SK-N-SH treated with all-trans-retinoic acid at 6 μM for 48 hours (cell line): Measurements from ENCODE around the gene ASB6.

Source experiments
- ATAC-seq: fragments of 200-7000 bp; cut with Tn5 transposase; 3 replicates; pipeline ENCODE4 v1.9.1; 2020; ENCODE audit warnings: mild to moderate bottlenecking, moderate library complexity
- ARNTL ChIP-seq: fragments of 450-650 bp; formaldehyde crosslinking; IDR thresholded peaks from 2 replicates; pipeline ENCODE4 v1.5.0; 2020; ENCODE audit warnings: low read depth, mild to moderate bottlenecking, moderate library complexity, borderline replicate concordance
- CSDC2 ChIP-seq: fragments of 250-450 bp; sonication (Bioruptor Pico); IDR thresholded peaks from 2 replicates; pipeline ENCODE4 v1.5.0; 2020; ENCODE audit warnings: mild to moderate bottlenecking, moderate library complexity
- CSRNP3 ChIP-seq: fragments of 250-450 bp; sonication (Bioruptor Pico); IDR thresholded peaks from 2 replicates; pipeline ENCODE4 v1.5.1; 2021; ENCODE audit warnings: mild to moderate bottlenecking, moderate library complexity
- ESRRG ChIP-seq: fragments of 250-450 bp; sonication (Bioruptor Pico); IDR thresholded peaks from 2 replicates; pipeline ENCODE4 v1.6.1; 2021; ENCODE audit warnings: mild to moderate bottlenecking
- GLIS3 ChIP-seq: fragments of 250-450 bp; sonication (Bioruptor Pico); IDR thresholded peaks from 2 replicates; pipeline ENCODE4 v1.5.0; 2020; ENCODE audit warnings: mild to moderate bottlenecking, moderate library complexity
- ISL1 ChIP-seq: fragments of 250-450 bp; sonication (Bioruptor Pico); IDR thresholded peaks from 2 replicates; pipeline ENCODE4 v2.1.2; 2022; ENCODE audit warnings: mild to moderate bottlenecking, moderate library complexity
- OSR1 ChIP-seq: fragments of 250-450 bp; sonication (Bioruptor Pico); IDR thresholded peaks from 2 replicates; pipeline ENCODE4 v1.8.0; 2022; ENCODE audit warnings: moderate library complexity, mild to moderate bottlenecking, inconsistent platforms
- POU6F1 ChIP-seq: fragments of 250-450 bp; sonication (Bioruptor Pico); IDR thresholded peaks from 2 replicates; pipeline ENCODE4 v1.8.0; 2021; ENCODE audit warnings: low read depth, mild to moderate bottlenecking, moderate library complexity, borderline replicate concordance
- PPARA ChIP-seq: fragments of 250-450 bp; sonication (Bioruptor Pico); IDR thresholded peaks from 2 replicates; pipeline ENCODE4 v1.5.0; 2020; ENCODE audit warnings: mild to moderate bottlenecking, borderline replicate concordance
- RARB ChIP-seq: fragments of 250-450 bp; sonication (Bioruptor Pico); IDR thresholded peaks from 2 replicates; pipeline ENCODE4 v1.8.0; 2021; ENCODE audit warnings: mild to moderate bottlenecking, moderate library complexity
- TCF4 ChIP-seq: fragments of 250-450 bp; sonication (Bioruptor Pico); IDR thresholded peaks from 2 replicates; pipeline ENCODE4 v1.8.0; 2021; ENCODE audit warnings: mild to moderate bottlenecking, moderate library complexity, borderline replicate concordance
- TOX ChIP-seq: fragments of 250-450 bp; sonication (Bioruptor Pico); IDR thresholded peaks from 2 replicates; pipeline ENCODE4 v1.8.0; 2021; ENCODE audit warnings: mild to moderate bottlenecking, moderate library complexity, borderline replicate concordance
- ZFP3 ChIP-seq: fragments of 250-450 bp; sonication (Bioruptor Pico); IDR thresholded peaks from 2 replicates; pipeline ENCODE4 v1.5.0; 2020; ENCODE audit warnings: mild to moderate bottlenecking, moderate library complexity
- ZFP30 ChIP-seq: fragments of 450-650 bp; formaldehyde crosslinking; IDR thresholded peaks from 2 replicates; pipeline ENCODE4 v1.5.0; 2022; ENCODE audit warnings: mild to moderate bottlenecking, moderate library complexity
- ZNF565 ChIP-seq: fragments of 450-650 bp; formaldehyde crosslinking; conservative IDR thresholded peaks from 2 replicates; pipeline ENCODE4 v1.5.0; 2020; ENCODE audit warnings: low read depth, mild to moderate bottlenecking, moderate library complexity
- ZNF70 ChIP-seq: fragments of 450-650 bp; formaldehyde crosslinking; IDR thresholded peaks from 2 replicates; pipeline ENCODE4 v1.5.0; 2020; ENCODE audit warnings: mild to moderate bottlenecking, moderate library complexity
- ZNF8 ChIP-seq: fragments of 450-650 bp; formaldehyde crosslinking; IDR thresholded peaks from 2 replicates; pipeline ENCODE4 v1.5.0; 2020; ENCODE audit warnings: mild to moderate bottlenecking, moderate library complexity
- TF ChIP-seq, protein P1 (sequence below): fragments of 250-450 bp; sonication (Bioruptor Pico); IDR thresholded peaks from 2 replicates; pipeline ENCODE4 v1.5.0; 2020; ENCODE audit warnings: mild to moderate bottlenecking, moderate library complexity
- TF ChIP-seq, protein P2 (sequence below): fragments of 250-450 bp; sonication (Bioruptor Pico); IDR thresholded peaks from 2 replicates; pipeline ENCODE4 v1.8.0; 2020; ENCODE audit warnings: mild to moderate bottlenecking, moderate library complexity, borderline replicate concordance

Gene ASB6

DNA sequence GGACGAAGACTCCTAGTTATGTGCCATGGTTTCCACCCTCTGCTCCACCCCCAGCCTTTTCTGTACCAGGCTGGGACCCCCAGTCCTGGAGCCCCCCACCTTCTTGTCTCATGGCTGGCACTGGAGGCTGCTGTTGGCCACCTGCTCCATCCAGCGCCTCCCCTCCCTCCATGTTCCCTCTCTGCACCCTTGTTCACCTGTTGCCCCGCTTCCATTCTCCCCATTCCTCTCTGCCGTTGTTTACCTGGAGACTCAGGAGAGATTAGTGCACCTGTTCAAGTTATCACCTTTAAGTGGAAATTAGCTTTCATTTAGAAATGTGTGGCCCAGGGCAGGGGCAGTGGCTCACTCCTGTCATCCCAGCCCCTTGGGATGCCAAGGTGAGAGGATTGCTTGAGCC is 8.7 kb downstream of the ASB6 start:
- TF ChIP-seq ZNF8 (CRISPR knock-in tag) (no peak), RARB (CRISPR knock-in tag) (no peak), TOX (CRISPR knock-in tag) (no peak), TCF4 (CRISPR knock-in tag) (no peak), PPARA (no peak), GLIS3 (CRISPR knock-in tag) (no peak), POU6F1 (CRISPR knock-in tag) (no peak), ESRRG (CRISPR knock-in tag) (no peak), ZNF70 (CRISPR knock-in tag) (no peak), ZFP3 (CRISPR knock-in tag) (no peak), ISL1 (CRISPR knock-in tag) (no peak), ZFP30 (no peak), OSR1 (CRISPR knock-in tag) (no peak), ARNTL (CRISPR knock-in tag) (no peak)
- TF ChIP-seq, protein P1, sequence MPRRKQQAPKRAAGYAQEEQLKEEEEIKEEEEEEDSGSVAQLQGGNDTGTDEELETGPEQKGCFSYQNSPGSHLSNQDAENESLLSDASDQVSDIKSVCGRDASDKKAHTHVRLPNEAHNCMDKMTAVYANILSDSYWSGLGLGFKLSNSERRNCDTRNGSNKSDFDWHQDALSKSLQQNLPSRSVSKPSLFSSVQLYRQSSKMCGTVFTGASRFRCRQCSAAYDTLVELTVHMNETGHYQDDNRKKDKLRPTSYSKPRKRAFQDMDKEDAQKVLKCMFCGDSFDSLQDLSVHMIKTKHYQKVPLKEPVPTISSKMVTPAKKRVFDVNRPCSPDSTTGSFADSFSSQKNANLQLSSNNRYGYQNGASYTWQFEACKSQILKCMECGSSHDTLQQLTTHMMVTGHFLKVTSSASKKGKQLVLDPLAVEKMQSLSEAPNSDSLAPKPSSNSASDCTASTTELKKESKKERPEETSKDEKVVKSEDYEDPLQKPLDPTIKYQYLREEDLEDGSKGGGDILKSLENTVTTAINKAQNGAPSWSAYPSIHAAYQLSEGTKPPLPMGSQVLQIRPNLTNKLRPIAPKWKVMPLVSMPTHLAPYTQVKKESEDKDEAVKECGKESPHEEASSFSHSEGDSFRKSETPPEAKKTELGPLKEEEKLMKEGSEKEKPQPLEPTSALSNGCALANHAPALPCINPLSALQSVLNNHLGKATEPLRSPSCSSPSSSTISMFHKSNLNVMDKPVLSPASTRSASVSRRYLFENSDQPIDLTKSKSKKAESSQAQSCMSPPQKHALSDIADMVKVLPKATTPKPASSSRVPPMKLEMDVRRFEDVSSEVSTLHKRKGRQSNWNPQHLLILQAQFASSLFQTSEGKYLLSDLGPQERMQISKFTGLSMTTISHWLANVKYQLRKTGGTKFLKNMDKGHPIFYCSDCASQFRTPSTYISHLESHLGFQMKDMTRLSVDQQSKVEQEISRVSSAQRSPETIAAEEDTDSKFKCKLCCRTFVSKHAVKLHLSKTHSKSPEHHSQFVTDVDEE, result no peak
- no peak for ATAC-seq

- ATAC-seq, result no peak
- TF ChIP-seq ZNF70 (CRISPR knock-in tag) (no peak), CSRNP3 (CRISPR knock-in tag) (no peak), ISL1 (CRISPR knock-in tag) (no peak)
- TF ChIP-seq, all 23 proteins: peak for 0
Observed at GRCh38 chr9:129632460-129632859, 9.5 kb downstream of the ASB6 start.

DNA sequence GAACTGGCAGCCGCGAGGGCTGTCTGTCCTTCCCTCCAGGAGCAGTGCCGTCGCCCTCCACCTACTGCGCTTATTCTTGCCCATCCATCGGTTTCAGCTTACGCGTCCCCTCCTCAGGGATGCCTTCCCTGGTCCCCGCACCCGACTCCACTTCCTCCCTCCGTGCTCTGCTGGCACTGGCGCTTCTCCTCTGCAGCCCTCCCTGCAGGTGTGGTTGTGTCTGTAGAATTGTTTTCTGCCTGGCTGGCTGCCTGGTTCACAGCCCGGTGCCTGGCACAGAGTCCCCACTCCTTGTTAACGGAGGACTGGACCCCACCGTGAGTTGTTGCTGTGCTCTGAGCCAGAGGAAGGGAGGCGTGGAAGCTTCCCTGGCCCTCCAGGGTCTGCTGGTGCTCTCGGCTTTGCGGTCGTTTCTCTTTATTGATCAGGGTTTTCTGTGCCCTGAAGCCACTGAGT is 10.2 kb downstream of the ASB6 start:
- no peak for TF ChIP-seq ZNF565 (CRISPR knock-in tag)
- TF ChIP-seq CSRNP3 (CRISPR knock-in tag), result no peak
- no peak for TF ChIP-seq ISL1 (CRISPR knock-in tag)
- TF ChIP-seq ZFP3 (CRISPR knock-in tag), result no peak
- TF ChIP-seq OSR1 (CRISPR knock-in tag), result no peak
- TF ChIP-seq ESRRG (CRISPR knock-in tag), result no peak
- no peak for TF ChIP-seq CSDC2 (CRISPR knock-in tag)
- no peak for TF ChIP-seq TCF4 (CRISPR knock-in tag)
- no peak for ATAC-seq

GRCh38 chr9:129630967-129631673 is 10.8 kb downstream of the ASB6 start:
- TF ChIP-seq, protein P1, result no peak
- TF ChIP-seq ZNF565 (CRISPR knock-in tag) (no peak), PPARA (no peak), ESRRG (CRISPR knock-in tag) (no peak), CSDC2 (CRISPR knock-in tag) (no peak), RARB (CRISPR knock-in tag) (no peak), OSR1 (CRISPR knock-in tag) (no peak), GLIS3 (CRISPR knock-in tag) (no peak), TOX (CRISPR knock-in tag) (no peak)
- TF ChIP-seq, protein P2, sequence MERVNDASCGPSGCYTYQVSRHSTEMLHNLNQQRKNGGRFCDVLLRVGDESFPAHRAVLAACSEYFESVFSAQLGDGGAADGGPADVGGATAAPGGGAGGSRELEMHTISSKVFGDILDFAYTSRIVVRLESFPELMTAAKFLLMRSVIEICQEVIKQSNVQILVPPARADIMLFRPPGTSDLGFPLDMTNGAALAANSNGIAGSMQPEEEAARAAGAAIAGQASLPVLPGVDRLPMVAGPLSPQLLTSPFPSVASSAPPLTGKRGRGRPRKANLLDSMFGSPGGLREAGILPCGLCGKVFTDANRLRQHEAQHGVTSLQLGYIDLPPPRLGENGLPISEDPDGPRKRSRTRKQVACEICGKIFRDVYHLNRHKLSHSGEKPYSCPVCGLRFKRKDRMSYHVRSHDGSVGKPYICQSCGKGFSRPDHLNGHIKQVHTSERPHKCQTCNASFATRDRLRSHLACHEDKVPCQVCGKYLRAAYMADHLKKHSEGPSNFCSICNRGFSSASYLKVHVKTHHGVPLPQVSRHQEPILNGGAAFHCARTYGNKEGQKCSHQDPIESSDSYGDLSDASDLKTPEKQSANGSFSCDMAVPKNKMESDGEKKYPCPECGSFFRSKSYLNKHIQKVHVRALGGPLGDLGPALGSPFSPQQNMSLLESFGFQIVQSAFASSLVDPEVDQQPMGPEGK (CRISPR knock-in tag), result no peak
- ATAC-seq, result no peak
